ENCODE results near the gene TEX51. TPM values are rescaled to one million over a fixed set of nuclear protein-coding genes. Genes with fewer than 3 reads are reported as not detected.

Gene TEX51
- total and polyA plus RNA-seq, 2 donors (not counting 1 experiment from before 2014, with no cell fraction given), result not detected

- Histone ChIP-seq H2AFZ (ENCODE audit: low read length) (no peak overlapping the region), H4K20me1 (ENCODE audit: control insufficient read depth, extremely low read depth, insufficient read depth, low read length) (no peaks in the 10 kb centered on the region), H3K27me3 (ENCODE audit: control insufficient read depth, insufficient read depth, low read length) (no peaks in the 10 kb centered on the region), H3K4me2 (ENCODE audit: extremely low read depth, insufficient read depth, low read length) (no peak overlapping the region), H3K9me3 (ENCODE audit: control insufficient read depth, insufficient read depth, low read depth, low read length) (no peaks in the 10 kb centered on the region), H3K4me3 (replicated peaks in 1 of 4; ENCODE audit: control extremely low read depth in 1 of 4, insufficient read depth in 1 of 4, low read depth in 3 of 4, low read length in 4 of 4) (no peak overlapping the region), H3K9ac (ENCODE audit: insufficient read depth, low read length) (no peak overlapping the region), H3K36me3 (ENCODE audit: control insufficient read depth, insufficient read depth, low read length) (no peaks in the 10 kb centered on the region), H3K27ac (ENCODE audit: insufficient read depth, low read length) (no peak overlapping the region), H3K79me2 (ENCODE audit: control insufficient read depth, insufficient read depth, low read length) (no peaks in the 10 kb centered on the region), H3K4me1 (ENCODE audit: control insufficient read depth, extremely low read depth, insufficient read depth, low read length) (no peaks in the 10 kb centered on the region)
- no peak for DNase-seq (ENCODE audit: low read depth in 2 of 2)
- TF ChIP-seq CTCF (conservative IDR thresholded peaks at IDR 0.05 in 1 of 2, IDR thresholded peaks at IDR 0.05 in 1 of 2; ENCODE audit: low read depth in 1 of 2, low read length in 2 of 2), result no peak
Measured at GRCh38 chr2:126857502-126857901, 41.2 kb upstream of the TEX51 start.

DNA sequence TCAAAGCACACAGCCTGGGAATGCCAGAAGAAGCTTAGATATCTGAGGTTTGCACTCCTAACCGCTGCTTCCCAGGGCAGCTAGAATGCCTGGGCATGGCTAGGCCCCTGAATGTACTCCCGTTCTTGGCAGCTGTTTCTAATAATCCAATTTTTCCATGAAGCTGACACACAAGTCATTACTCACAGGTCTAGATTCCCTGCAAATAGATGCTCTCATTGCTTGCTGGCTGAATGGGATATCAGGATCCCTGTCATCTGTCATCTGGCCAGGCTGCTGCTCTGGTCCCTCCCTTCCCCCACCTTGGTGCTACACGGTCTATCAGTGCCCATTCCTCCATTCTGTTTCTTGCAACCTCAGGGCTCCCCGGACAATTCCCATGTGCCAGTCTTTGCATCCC lies 40.7 kb upstream of the TEX51 start:
- no peak for TF ChIP-seq CTCF (conservative IDR thresholded peaks at IDR 0.05 in 1 of 2, IDR thresholded peaks at IDR 0.05 in 1 of 2; ENCODE audit: low read depth in 1 of 2, low read length in 2 of 2)
- no peak for TF ChIP-seq EZH2 (IDR thresholded peaks at IDR 0.05; ENCODE audit: low read length, missing control alignments)
- H2AFZ ChIP-seq (ENCODE audit: low read length), result no peak overlapping the region
- H3K27ac ChIP-seq (ENCODE audit: insufficient read depth, low read length), result no peak overlapping the region
- no peaks in the 10 kb centered on the region for H3K4me1 ChIP-seq (ENCODE audit: control insufficient read depth, extremely low read depth, insufficient read depth, low read length)
- no peak overlapping the region for H3K9ac ChIP-seq (ENCODE audit: insufficient read depth, low read length)
- H3K9me3 ChIP-seq (ENCODE audit: control insufficient read depth, insufficient read depth, low read depth, low read length), result no peaks in the 10 kb centered on the region
- H4K20me1 ChIP-seq (ENCODE audit: control insufficient read depth, extremely low read depth, insufficient read depth, low read length), result no peaks in the 10 kb centered on the region
- H3K27me3 ChIP-seq (ENCODE audit: control insufficient read depth, insufficient read depth, low read length), result no peaks in the 10 kb centered on the region
- no peaks in the 10 kb centered on the region for H3K79me2 ChIP-seq (ENCODE audit: control insufficient read depth, insufficient read depth, low read length)
- no peak overlapping the region for H3K4me3 ChIP-seq (replicated peaks in 1 of 4; ENCODE audit: control extremely low read depth in 1 of 4, insufficient read depth in 1 of 4, low read depth in 3 of 4, low read length in 4 of 4)
- no peak overlapping the region for H3K4me2 ChIP-seq (ENCODE audit: extremely low read depth, insufficient read depth, low read length)
- DNase-seq (ENCODE audit: low read depth in 2 of 2), result no peak
- H3K36me3 ChIP-seq (ENCODE audit: control insufficient read depth, insufficient read depth, low read length), result no peaks in the 10 kb centered on the region

DNA sequence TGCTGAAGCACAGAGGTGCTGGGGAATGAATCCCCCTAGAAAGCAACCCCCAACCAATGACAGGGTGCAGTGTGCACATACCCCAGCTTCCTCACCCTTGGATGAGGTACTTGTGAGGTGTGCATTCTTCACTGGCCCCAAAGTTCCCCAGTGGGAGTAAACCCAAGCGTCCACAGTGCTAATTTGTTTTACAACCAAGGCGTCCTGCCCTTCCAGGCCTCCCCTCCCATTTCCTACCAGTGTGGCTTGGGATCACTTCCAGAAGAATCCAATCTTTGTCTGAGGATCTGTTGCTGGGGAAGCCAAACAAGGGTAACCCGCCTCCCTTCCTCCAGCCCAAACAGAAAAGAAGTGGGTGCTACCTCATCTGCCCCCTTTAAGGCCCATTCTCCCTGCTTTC lies 40.3 kb upstream of the TEX51 start:
- H3K36me3 ChIP-seq (ENCODE audit: control insufficient read depth, insufficient read depth, low read length), result no peaks in the 10 kb centered on the region
- no peaks in the 10 kb centered on the region for H4K20me1 ChIP-seq (ENCODE audit: control insufficient read depth, extremely low read depth, insufficient read depth, low read length)
- no peak for DNase-seq (ENCODE audit: low read depth in 2 of 2)
- no peaks in the 10 kb centered on the region for H3K4me1 ChIP-seq (ENCODE audit: control insufficient read depth, extremely low read depth, insufficient read depth, low read length)
- no peaks in the 10 kb centered on the region for H3K9me3 ChIP-seq (ENCODE audit: control insufficient read depth, insufficient read depth, low read depth, low read length)
- TF ChIP-seq CTCF (conservative IDR thresholded peaks at IDR 0.05 in 1 of 2, IDR thresholded peaks at IDR 0.05 in 1 of 2; ENCODE audit: low read depth in 1 of 2, low read length in 2 of 2) (no peak), EZH2 (IDR thresholded peaks at IDR 0.05; ENCODE audit: low read length, missing control alignments) (no peak)
- H3K9ac ChIP-seq (ENCODE audit: insufficient read depth, low read length), result no peak overlapping the region
- H2AFZ ChIP-seq (ENCODE audit: low read length), result no peak overlapping the region
- no peaks in the 10 kb centered on the region for H3K79me2 ChIP-seq (ENCODE audit: control insufficient read depth, insufficient read depth, low read length)
- H3K4me2 ChIP-seq (ENCODE audit: extremely low read depth, insufficient read depth, low read length), result no peak overlapping the region
- H3K27me3 ChIP-seq (ENCODE audit: control insufficient read depth, insufficient read depth, low read length), result no peaks in the 10 kb centered on the region
- no peak overlapping the region for H3K27ac ChIP-seq (ENCODE audit: insufficient read depth, low read length)
- no peak overlapping the region for H3K4me3 ChIP-seq (replicated peaks in 1 of 4; ENCODE audit: control extremely low read depth in 1 of 4, insufficient read depth in 1 of 4, low read depth in 3 of 4, low read length in 4 of 4)
